Naive thymus-derived CD4-positive, alpha-beta T cell (primary cell): ENCODE data around the gene CLUH. TPM values are rescaled to one million over a fixed set of nuclear protein-coding genes. Genes with fewer than 3 reads are reported as not detected.
A peak's percentile ranks its signal among the peaks of the same experiment; 100 is the strongest.

Experiments used
- ATAC-seq: fragments of 150-1000 bp; cut with Tn5 transposase; 2 replicates; pipeline ENCODE4 v1.10.0; 2021; ENCODE audit warnings: mild to moderate bottlenecking, moderate library complexity
- CTCF ChIA-PET: fragments of 350-600 bp; sonication (Branson Sonifier 250); formaldehyde crosslinking; loops from one replicate; lab custom pipeline; 2021; ENCODE audit warnings: antibody characterized with exemption; lab: Charles Lee
- POLR2A ChIA-PET: fragments of 350-600 bp; sonication (Branson Sonifier 250); formaldehyde crosslinking; loops from one replicate; lab custom pipeline; 2021; ENCODE audit warnings: antibody characterized with exemption, inconsistent platforms; lab: Charles Lee
- DNase-seq, 9 donors: peaks; one replicate each; pipeline versions ENCODE4 v3.0.0 to v3.0.0-alpha.2; 2020 to 2022; ENCODE audit warnings: mixed read lengths in 1 of 9
- H3K27ac ChIP-seq: one replicate; pipeline ENCODE4 v1.7.0; 2013; ENCODE audit warnings: mild to moderate bottlenecking, low read depth, low read length, moderate library complexity
- H3K27me3 ChIP-seq, 2 donors: one replicate each; pipeline ENCODE4 v1.7.0; 2013; ENCODE audit warnings: low read length in 2 of 2, mild to moderate bottlenecking in 2 of 2, moderate library complexity in 2 of 2; ENCODE audit not compliant: control insufficient read depth in 2 of 2, insufficient read depth in 2 of 2
- H3K36me3 ChIP-seq, 3 experiments: 1 replicate in 2 of 3; 2 replicates in 1 of 3; pipeline ENCODE4 v1.7.0; 2013; ENCODE audit warnings: low read length in 3 of 3, mild to moderate bottlenecking in 3 of 3, moderate library complexity in 1 of 3; ENCODE audit not compliant: insufficient read depth in 3 of 3, control insufficient read depth in 2 of 3
- H3K4me1 ChIP-seq, 2 donors: one replicate each; pipeline ENCODE4 v1.7.0; 2013; ENCODE audit warnings: low read length in 2 of 2, mild to moderate bottlenecking in 2 of 2, moderate library complexity in 1 of 2; ENCODE audit not compliant: control insufficient read depth in 2 of 2, insufficient read depth in 2 of 2
- H3K4me3 ChIP-seq: 2 replicates; pipeline ENCODE4 v1.7.0; 2013; ENCODE audit warnings: mild to moderate bottlenecking, low read length
- H3K9me3 ChIP-seq, 3 experiments: 1 replicate in 2 of 3; 2 replicates in 1 of 3; pipeline ENCODE4 v1.7.0; 2013; ENCODE audit warnings: low read length in 3 of 3; ENCODE audit not compliant: control insufficient read depth in 2 of 3
- H3K27ac Mint-ChIP-seq, 9 donors: one replicate each; pipeline ENCODE4 v1.8.0; 2020 to 2022; ENCODE audit warnings: mixed read lengths in 9 of 9, mild to moderate bottlenecking in 8 of 9, moderate library complexity in 5 of 9, inconsistent platforms in 2 of 9
- H3K27me3 Mint-ChIP-seq, 5 donors: one replicate each; pipeline ENCODE4 v1.8.0; 2021 to 2022; ENCODE audit warnings: mixed read lengths in 5 of 5, mild to moderate bottlenecking in 1 of 5
- H3K36me3 Mint-ChIP-seq, 5 donors: one replicate each; pipeline ENCODE4 v1.8.0; 2020 to 2022; ENCODE audit warnings: mixed read lengths in 5 of 5, mild to moderate bottlenecking in 3 of 5, inconsistent platforms in 1 of 5
- H3K4me1 Mint-ChIP-seq, 7 donors: one replicate each; pipeline ENCODE4 v1.8.0; 2020 to 2022; ENCODE audit warnings: mixed read lengths in 7 of 7, mild to moderate bottlenecking in 3 of 7, inconsistent platforms in 1 of 7
- H3K4me3 Mint-ChIP-seq, 10 donors: one replicate each; pipeline ENCODE4 v1.8.0; 2020 to 2022; ENCODE audit warnings: mild to moderate bottlenecking in 10 of 10, mixed read lengths in 10 of 10, moderate library complexity in 6 of 10, inconsistent platforms in 2 of 10
- H3K9me3 Mint-ChIP-seq, 11 donors: one replicate each; pipeline ENCODE4 v1.8.0; 2020 to 2022; ENCODE audit warnings: mixed read lengths in 11 of 11, mild to moderate bottlenecking in 4 of 11, inconsistent platforms in 1 of 11, moderate library complexity in 1 of 11
- intact Hi-C, 2 donors: fragments of 100-400 bp; cut with micrococcal nuclease; formaldehyde crosslinking; loops; one replicate each; pipeline ENCODE4 v1.15.1; 2023
- polyA plus RNA-seq, 2 donors: library from polyadenylated mRNA; unstranded; fragments of 300-500 nt; fragmentation: Illumina TruSeq; gene quantifications; one replicate each; pipeline ENCODE4 v1.2.3, GENCODE V29; 2021
- total RNA-seq, 6 experiments: library from RNA in 5 of 6; stranded (reverse) in 5 of 6; gene quantifications; 1 replicate in 5 of 6; 2 replicates in 1 of 6; pipeline ENCODE4 v1.2.3 and lab custom pipeline; 2021 to 2026

CLUH gene
- total and polyA plus RNA-seq, 7 experiments from 2014 or later: 4.9 to 71.1 (median 45.8) TPM

GRCh38 chr17:2692781-2693135 lies 18.8 kb downstream of the CLUH start:
- Mint-ChIP-seq H3K27me3 (no peaks in the 10 kb centered on the region), H3K4me3 (no peak overlapping the region), H3K36me3 (no peaks in the 10 kb centered on the region), H3K4me1 (peaks cover 0 to 5% (median under 1%) of the 10 kb centered on the region in 7 donors), H3K9me3 (peaks cover 0 to 3% (median 0%) of the 10 kb centered on the region in 11 donors), H3K27ac (no peak overlapping the region)
- no peak for DNase-seq
- POLR2A ChIA-PET: no interaction called here
- H3K4me3 ChIP-seq: no peak overlapping the region
- H3K4me1 ChIP-seq: peaks cover 0 to 14% of the 10 kb centered on the region in 2 donors
- no peaks in the 10 kb centered on the region for H3K27me3 ChIP-seq
- peaks cover 0 to 82% (median 0%) of the 10 kb centered on the region in 3 experiments for H3K36me3 ChIP-seq
- no peaks in the 10 kb centered on the region for H3K9me3 ChIP-seq
- intact Hi-C loops: no loop called here
- CTCF ChIA-PET: no interaction called here
- H3K27ac ChIP-seq: no peak overlapping the region
- no peak for ATAC-seq

- Histone ChIP-seq H3K36me3 (peaks cover 0 to 76% (median 0%) of the 10 kb centered on the region in 3 experiments), H3K9me3 (no peaks in the 10 kb centered on the region), H3K4me3 (no peak overlapping the region), H3K4me1 (peaks cover 0 to 14% of the 10 kb centered on the region in 2 donors), H3K27me3 (no peaks in the 10 kb centered on the region), H3K27ac (no peak overlapping the region)
- CTCF ChIA-PET: no interaction called here
- ATAC-seq (no peak), DNase-seq (no peak)
- no peaks in the 10 kb centered on the region for H3K27me3 Mint-ChIP-seq
- peaks cover 0 to 3% (median 0%) of the 10 kb centered on the region in 11 donors for H3K9me3 Mint-ChIP-seq
- H3K4me3 Mint-ChIP-seq: no peak overlapping the region
- no peaks in the 10 kb centered on the region for H3K36me3 Mint-ChIP-seq
- intact Hi-C loops: no loop called here
- POLR2A ChIA-PET: no interaction called here
- no peak overlapping the region for H3K27ac Mint-ChIP-seq
- peaks cover 0 to 5% (median 4%) of the 10 kb centered on the region in 7 donors for H3K4me1 Mint-ChIP-seq
These were observed 19.4 kb downstream of the CLUH start for GRCh38 chr17:2691965-2692780.

GRCh38 chr17:2691069-2691871 lies 20.3 kb downstream of the CLUH start:
- CTCF ChIA-PET: no interaction called here
- intact Hi-C loops: no loop called here
- Histone ChIP-seq H3K4me1 (peaks cover 0 to 14% of the 10 kb centered on the region in 2 donors), H3K27me3 (no peaks in the 10 kb centered on the region), H3K4me3 (no peak overlapping the region), H3K27ac (no peak overlapping the region), H3K9me3 (no peaks in the 10 kb centered on the region), H3K36me3 (peaks cover 0 to 69% (median 0%) of the 10 kb centered on the region in 3 experiments)
- H3K27me3 Mint-ChIP-seq: no peaks in the 10 kb centered on the region
- H3K27ac Mint-ChIP-seq: no peak overlapping the region
- H3K4me3 Mint-ChIP-seq: no peak overlapping the region
- no peak for ATAC-seq
- H3K36me3 Mint-ChIP-seq: no peaks in the 10 kb centered on the region
- DNase-seq: no peak
- peaks cover 0 to 3% (median 0%) of the 10 kb centered on the region in 11 donors for H3K9me3 Mint-ChIP-seq
- peaks cover 0 to 5% (median 4%) of the 10 kb centered on the region in 7 donors for H3K4me1 Mint-ChIP-seq
- POLR2A ChIA-PET: no interaction called here

GRCh38 chr17:2690165-2691068 lies 21.1 kb downstream of the CLUH start:
- H3K9me3 ChIP-seq: no peaks in the 10 kb centered on the region
- intact Hi-C loops: no loop called here

GRCh38 chr17:2689411-2690164 lies 22.0 kb downstream of the CLUH start:
- H3K4me3 Mint-ChIP-seq: peak overlapping the region in 1 of 10 donors; percentile 40
- H3K36me3 ChIP-seq: peaks cover 0 to 52% (median 0%) of the 10 kb centered on the region in 3 experiments
- H3K4me1 ChIP-seq: peaks cover 0 to 14% of the 10 kb centered on the region in 2 donors
- ChIA-PET CTCF (no interaction called here), POLR2A (no interaction called here)
- H3K27ac Mint-ChIP-seq: peak overlapping the region in 3 of 9 donors; percentile 33 to 44 (median 41)
- intact Hi-C loops: no loop called here
- ATAC-seq (peak; percentile 40), DNase-seq (no peak)
- H3K9me3 Mint-ChIP-seq: peaks cover 0 to 3% (median 0%) of the 10 kb centered on the region in 11 donors
- H3K27me3 ChIP-seq: no peaks in the 10 kb centered on the region
- H3K27ac ChIP-seq: no peak overlapping the region
- peaks cover 0 to 5% (median 4%) of the 10 kb centered on the region in 7 donors for H3K4me1 Mint-ChIP-seq
- H3K9me3 ChIP-seq: no peaks in the 10 kb centered on the region
- H3K4me3 ChIP-seq: no peak overlapping the region
- H3K36me3 Mint-ChIP-seq: no peaks in the 10 kb centered on the region
- no peaks in the 10 kb centered on the region for H3K27me3 Mint-ChIP-seq

More at GRCh38 chr17:2690165-2691068, 21.1 kb downstream of the CLUH start:
- Mint-ChIP-seq H3K36me3 (no peaks in the 10 kb centered on the region), H3K4me1 (peaks cover 0 to 5% (median 4%) of the 10 kb centered on the region in 7 donors), H3K4me3 (no peak overlapping the region), H3K27ac (no peak overlapping the region), H3K27me3 (no peaks in the 10 kb centered on the region), H3K9me3 (peaks cover 0 to 3% (median 0%) of the 10 kb centered on the region in 11 donors)
- no peak overlapping the region for H3K4me3 ChIP-seq
- POLR2A ChIA-PET: no interaction called here
- no peaks in the 10 kb centered on the region for H3K27me3 ChIP-seq
- no peak for DNase-seq
- ATAC-seq: no peak
- peaks cover 0 to 60% (median 0%) of the 10 kb centered on the region in 3 experiments for H3K36me3 ChIP-seq
- CTCF ChIA-PET: no interaction called here
- H3K4me1 ChIP-seq: peaks cover 0 to 14% of the 10 kb centered on the region in 2 donors
- no peak overlapping the region for H3K27ac ChIP-seq
